ENCODE data around the gene GTF2F1.

DNA sequence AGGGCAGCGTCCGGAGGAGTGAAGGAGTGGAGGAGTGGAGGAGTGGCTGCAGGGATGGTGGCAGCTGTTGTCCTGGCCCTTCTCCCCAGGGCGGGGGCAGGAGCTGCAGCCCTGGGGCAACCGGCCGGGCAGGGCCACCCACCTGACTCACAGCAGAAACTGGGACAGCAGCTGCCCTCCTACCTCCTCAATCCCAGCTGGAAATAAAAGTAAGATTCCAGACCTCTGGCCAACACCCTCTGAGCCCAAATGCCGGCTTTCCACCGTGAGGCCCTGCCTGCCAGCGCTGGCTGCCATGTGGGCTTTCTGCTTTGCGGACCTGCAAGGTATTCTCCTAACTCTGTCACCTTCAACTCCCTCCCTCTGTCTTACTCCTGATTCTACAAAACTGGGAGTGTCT, 35.0 kb downstream of the GTF2F1 start:
- no peak for TF ChIP-seq RCOR1 (IDR thresholded peaks at IDR 0.05; ENCODE audit: borderline replicate concordance in 1 of 2, low read depth in 2 of 2, low read length in 2 of 2)
- TF ChIP-seq, protein P1, sequence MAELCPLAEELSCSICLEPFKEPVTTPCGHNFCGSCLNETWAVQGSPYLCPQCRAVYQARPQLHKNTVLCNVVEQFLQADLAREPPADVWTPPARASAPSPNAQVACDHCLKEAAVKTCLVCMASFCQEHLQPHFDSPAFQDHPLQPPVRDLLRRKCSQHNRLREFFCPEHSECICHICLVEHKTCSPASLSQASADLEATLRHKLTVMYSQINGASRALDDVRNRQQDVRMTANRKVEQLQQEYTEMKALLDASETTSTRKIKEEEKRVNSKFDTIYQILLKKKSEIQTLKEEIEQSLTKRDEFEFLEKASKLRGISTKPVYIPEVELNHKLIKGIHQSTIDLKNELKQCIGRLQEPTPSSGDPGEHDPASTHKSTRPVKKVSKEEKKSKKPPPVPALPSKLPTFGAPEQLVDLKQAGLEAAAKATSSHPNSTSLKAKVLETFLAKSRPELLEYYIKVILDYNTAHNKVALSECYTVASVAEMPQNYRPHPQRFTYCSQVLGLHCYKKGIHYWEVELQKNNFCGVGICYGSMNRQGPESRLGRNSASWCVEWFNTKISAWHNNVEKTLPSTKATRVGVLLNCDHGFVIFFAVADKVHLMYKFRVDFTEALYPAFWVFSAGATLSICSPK (IDR thresholded peaks at IDR 0.05; ENCODE audit: borderline replicate concordance): no peak
- TF ChIP-seq, protein P2, sequence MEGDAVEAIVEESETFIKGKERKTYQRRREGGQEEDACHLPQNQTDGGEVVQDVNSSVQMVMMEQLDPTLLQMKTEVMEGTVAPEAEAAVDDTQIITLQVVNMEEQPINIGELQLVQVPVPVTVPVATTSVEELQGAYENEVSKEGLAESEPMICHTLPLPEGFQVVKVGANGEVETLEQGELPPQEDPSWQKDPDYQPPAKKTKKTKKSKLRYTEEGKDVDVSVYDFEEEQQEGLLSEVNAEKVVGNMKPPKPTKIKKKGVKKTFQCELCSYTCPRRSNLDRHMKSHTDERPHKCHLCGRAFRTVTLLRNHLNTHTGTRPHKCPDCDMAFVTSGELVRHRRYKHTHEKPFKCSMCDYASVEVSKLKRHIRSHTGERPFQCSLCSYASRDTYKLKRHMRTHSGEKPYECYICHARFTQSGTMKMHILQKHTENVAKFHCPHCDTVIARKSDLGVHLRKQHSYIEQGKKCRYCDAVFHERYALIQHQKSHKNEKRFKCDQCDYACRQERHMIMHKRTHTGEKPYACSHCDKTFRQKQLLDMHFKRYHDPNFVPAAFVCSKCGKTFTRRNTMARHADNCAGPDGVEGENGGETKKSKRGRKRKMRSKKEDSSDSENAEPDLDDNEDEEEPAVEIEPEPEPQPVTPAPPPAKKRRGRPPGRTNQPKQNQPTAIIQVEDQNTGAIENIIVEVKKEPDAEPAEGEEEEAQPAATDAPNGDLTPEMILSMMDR (IDR thresholded peaks at IDR 0.05 in 2 of 3, conservative IDR thresholded peaks at IDR 0.05 in 1 of 3; ENCODE audit: insufficient read depth in 2 of 3, low read depth in 1 of 3, low read length in 3 of 3): no peak

Data from K562 (cell line).